HL-60 (cell line): ENCODE data around the gene BTLA.

Source experiments
- DNase-seq, 2 experiments: peaks; one replicate each; pipeline ENCODE4 v3.0.0-alpha.2; 2010 to 2020; ENCODE audit warnings: low read depth in 1 of 2, low spot score in 1 of 2
- H3K27ac ChIP-seq: fragments of 250-450 bp; sonication (Bioruptor Pico); replicated peaks from 2 replicates; pipeline ENCODE4 v1.5.1; 2020; ENCODE audit warnings: mild to moderate bottlenecking, moderate library complexity
- H3K27me3 ChIP-seq: fragments of 250-450 bp; sonication (Bioruptor Pico); 2 replicates; pipeline ENCODE4 v1.5.1; 2021; ENCODE audit warnings: mild to moderate bottlenecking, moderate library complexity; ENCODE audit not compliant: insufficient read depth, poor library complexity, severe bottlenecking
- H3K4me3 ChIP-seq: replicated peaks from 2 replicates; pipeline ENCODE4 v1.5.1; 2011; ENCODE audit warnings: mild to moderate bottlenecking, control low read depth, low read length; ENCODE audit not compliant: insufficient read depth
- CTCF ChIP-seq: IDR thresholded peaks from one replicate; pipeline ENCODE4 v1.5.1; 2011; ENCODE audit warnings: low read length, control low read depth, inconsistent platforms; ENCODE audit not compliant: insufficient read depth
- GABPA ChIP-seq: IDR thresholded peaks from 2 replicates; pipeline ENCODE4 v1.6.1; 2012; ENCODE audit warnings: low read depth
- POLR2AphosphoS5 ChIP-seq: IDR thresholded peaks from 2 replicates; pipeline ENCODE4 v1.6.1; 2012; ENCODE audit warnings: low read depth
- REST ChIP-seq: IDR thresholded peaks from 2 replicates; pipeline ENCODE4 v1.6.1; 2012; ENCODE audit warnings: low read depth; ENCODE audit not compliant: insufficient replicate concordance
- SPI1 ChIP-seq: IDR thresholded peaks from 2 replicates; pipeline ENCODE4 v1.6.1; 2012; ENCODE audit warnings: low read depth, mild to moderate bottlenecking, borderline replicate concordance

BTLA gene

GRCh38 chr3:112445839-112446238 is 53.4 kb downstream of the BTLA start:
- no peak for TF ChIP-seq REST
- TF ChIP-seq CTCF, result no peak
- no peak for TF ChIP-seq POLR2AphosphoS5
- no peak for TF ChIP-seq SPI1
- no peak for TF ChIP-seq GABPA
- DNase-seq, result no peak
- Histone ChIP-seq H3K4me3 (no peak overlapping the region), H3K27ac (no peak overlapping the region), H3K27me3 (no peaks in the 10 kb centered on the region)

GRCh38 chr3:112437146-112438022 is 61.9 kb downstream of the BTLA start:
- DNase-seq, result peak in 1 of 2 experiments; percentile 36
- TF ChIP-seq REST (no peak), CTCF (no peak), SPI1 (no peak), POLR2AphosphoS5 (no peak), GABPA (no peak)
- H3K27ac ChIP-seq, result no peak overlapping the region
- H3K4me3 ChIP-seq, result no peak overlapping the region
- H3K27me3 ChIP-seq, result no peaks in the 10 kb centered on the region

DNA sequence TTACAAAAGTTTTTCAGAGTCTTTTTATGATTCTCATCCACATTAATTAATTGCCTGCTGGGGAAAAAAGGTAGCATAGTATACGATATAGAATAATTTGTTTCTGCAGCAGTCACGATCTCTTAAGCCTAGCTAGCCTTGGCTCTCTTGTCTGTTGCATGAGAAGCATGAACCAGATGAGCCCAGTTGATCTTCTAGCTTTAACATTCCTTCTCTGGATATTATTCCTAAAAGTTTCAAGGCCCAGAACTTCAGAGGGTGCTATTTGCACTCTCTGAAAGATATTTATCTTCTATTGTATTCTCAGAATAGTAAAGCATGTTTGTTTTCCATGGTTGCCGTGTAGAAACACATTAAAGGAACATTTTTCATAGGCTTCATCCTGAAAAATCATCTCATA is 69.3 kb downstream of the BTLA start:
- Histone ChIP-seq H3K27ac (no peak overlapping the region), H3K4me3 (no peak overlapping the region), H3K27me3 (no peaks in the 10 kb centered on the region)
- no peak for TF ChIP-seq CTCF
- no peak for TF ChIP-seq GABPA
- no peak for TF ChIP-seq POLR2AphosphoS5
- TF ChIP-seq REST, result no peak
- TF ChIP-seq SPI1, result no peak
- DNase-seq, result no peak
